HEK293T (cell line): ENCODE results near the gene COL4A4.
"Not testable (repeated sequence)": the region's sequence is repeated elsewhere in the genome, so short reads cannot be mapped to it uniquely, and the experiment has no call there.

ENCODE experiments used
- ELF4 ChIP-seq: fragments of 450-650 bp; IDR thresholded peaks from 2 replicates; pipeline ENCODE4 v1.6.1; 2017; ENCODE audit warnings: antibody characterized with exemption
- FOXM1 ChIP-seq: fragments of 450-650 bp; IDR thresholded peaks from 2 replicates; pipeline ENCODE4 v1.6.1; 2017; ENCODE audit warnings: mild to moderate bottlenecking, borderline replicate concordance
- HDGF ChIP-seq: fragments of 450-650 bp; IDR thresholded peaks from 2 replicates; pipeline ENCODE4 v1.6.1; 2017; ENCODE audit warnings: antibody characterized with exemption, borderline replicate concordance
- L3MBTL2 ChIP-seq: fragments of 450-650 bp; conservative IDR thresholded peaks from 2 replicates; pipeline ENCODE4 v1.6.1; 2016; ENCODE audit warnings: mild to moderate bottlenecking
- LEF1 ChIP-seq: fragments of 450-650 bp; IDR thresholded peaks from 2 replicates; pipeline ENCODE4 v1.6.1; 2017; ENCODE audit warnings: mild to moderate bottlenecking, borderline replicate concordance
- TARDBP ChIP-seq: fragments of 450-650 bp; IDR thresholded peaks from 2 replicates; pipeline ENCODE4 v1.6.1; 2016
- ZNF384 ChIP-seq: fragments of 450-650 bp; IDR thresholded peaks from 2 replicates; pipeline ENCODE4 v1.6.1; 2016
- TF ChIP-seq, protein P1 (sequence below): fragments of 450-650 bp; IDR thresholded peaks from 2 replicates; pipeline ENCODE4 v1.6.1; 2016

DNA sequence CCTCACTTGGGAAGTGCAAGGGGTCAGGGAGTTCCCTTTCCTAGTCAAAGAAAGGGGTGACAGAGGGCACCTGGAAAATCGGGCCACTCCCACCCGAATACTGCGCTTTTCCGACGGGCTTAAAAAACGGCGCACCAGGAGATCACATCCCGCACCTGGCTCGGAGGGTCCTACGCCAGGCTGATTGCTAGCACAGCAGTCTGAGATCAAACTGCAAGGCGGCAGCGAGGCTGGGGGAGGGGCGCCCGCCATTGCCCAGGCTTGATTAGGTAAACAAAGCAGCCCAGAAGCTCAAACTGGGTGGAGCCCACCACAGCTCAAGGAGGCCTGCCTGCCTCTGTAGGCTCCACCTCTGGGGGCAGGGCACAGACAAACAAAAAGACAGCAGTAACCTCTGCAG, 98.9 kb downstream of the COL4A4 start:
- not testable (repeated sequence) for TF ChIP-seq ZNF384, HDGF, ELF4, L3MBTL2, TARDBP, LEF1, FOXM1
- TF ChIP-seq, protein P1, sequence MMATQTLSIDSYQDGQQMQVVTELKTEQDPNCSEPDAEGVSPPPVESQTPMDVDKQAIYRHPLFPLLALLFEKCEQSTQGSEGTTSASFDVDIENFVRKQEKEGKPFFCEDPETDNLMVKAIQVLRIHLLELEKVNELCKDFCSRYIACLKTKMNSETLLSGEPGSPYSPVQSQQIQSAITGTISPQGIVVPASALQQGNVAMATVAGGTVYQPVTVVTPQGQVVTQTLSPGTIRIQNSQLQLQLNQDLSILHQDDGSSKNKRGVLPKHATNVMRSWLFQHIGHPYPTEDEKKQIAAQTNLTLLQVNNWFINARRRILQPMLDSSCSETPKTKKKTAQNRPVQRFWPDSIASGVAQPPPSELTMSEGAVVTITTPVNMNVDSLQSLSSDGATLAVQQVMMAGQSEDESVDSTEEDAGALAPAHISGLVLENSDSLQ = not testable (repeated sequence)
